ENCODE measurements around the gene GOLGA1.

- no peak for TF ChIP-seq TAF1 (IDR thresholded peaks at IDR 0.05; ENCODE audit: borderline replicate concordance, low read depth, low read length)
- no peak for TF ChIP-seq CTCF (IDR thresholded peaks at IDR 0.05)
- TF ChIP-seq JUND (IDR thresholded peaks at IDR 0.05): no peak
- no peak for TF ChIP-seq ZBTB33 (IDR thresholded peaks at IDR 0.05; ENCODE audit: borderline replicate concordance, low read depth)
- TF ChIP-seq RCOR1 (IDR thresholded peaks at IDR 0.05; ENCODE audit: low read length): no peak
- no peak for TF ChIP-seq MAX (IDR thresholded peaks at IDR 0.05; ENCODE audit: low read depth)
- no peak for TF ChIP-seq FOXM1 (IDR thresholded peaks at IDR 0.05; ENCODE audit: low read depth)
- no peak for TF ChIP-seq REST (IDR thresholded peaks at IDR 0.05; ENCODE audit: low read depth, low read length)
- no peak for TF ChIP-seq ELF1 (IDR thresholded peaks at IDR 0.05)
- no peak for TF ChIP-seq FOSL2 (IDR thresholded peaks at IDR 0.05; ENCODE audit: borderline replicate concordance, low read depth)
- no peak for TF ChIP-seq RFX5 (IDR thresholded peaks at IDR 0.05; ENCODE audit: low read length)
- no peak for TF ChIP-seq GATA2 (CRISPR knock-in tag; IDR thresholded peaks at IDR 0.05)
- TF ChIP-seq USF1 (IDR thresholded peaks at IDR 0.05; ENCODE audit: borderline replicate concordance, low read depth): no peak
Observed at GRCh38 chr9:124829334-124829669, 111.6 kb downstream of the GOLGA1 start.
